ENCODE results near the gene OR5K1. TPM values are rescaled to one million over a fixed set of nuclear protein-coding genes. Genes with fewer than 3 reads are reported as not detected.

The OR5K1 gene
- total RNA-seq, 2 experiments from 2014 or later: not detected

GRCh38 chr3:98504539-98504938 is 41.5 kb downstream of the OR5K1 start:
- Histone ChIP-seq H3K27ac (ENCODE audit: low read depth, low read length, poor library complexity, severe bottlenecking) (no peak overlapping the region), H4K20me1 (ENCODE audit: insufficient read depth, low read length) (no peaks in the 10 kb centered on the region), H3K79me2 (ENCODE audit: insufficient read depth, low read depth, low read length) (no peaks in the 10 kb centered on the region), H2AFZ (ENCODE audit: low read length) (no peak overlapping the region), H3K4me1 (ENCODE audit: insufficient read depth, low read length, poor library complexity, severe bottlenecking) (no peaks in the 10 kb centered on the region), H3K4me2 (ENCODE audit: low read length) (no peak overlapping the region), H3K4me3 (ENCODE audit: low read depth, low read length, poor library complexity, severe bottlenecking) (no peak overlapping the region), H3K9me3 (ENCODE audit: low read length) (no peaks in the 10 kb centered on the region), H3K9me2 (ENCODE audit: insufficient read depth, low read length) (no peaks in the 10 kb centered on the region), H3K36me3 (ENCODE audit: insufficient read depth, low read length) (no peaks in the 10 kb centered on the region)
- DNase-seq (ENCODE audit: low spot score): no peak
- TF ChIP-seq CTCF (conservative IDR thresholded peaks at IDR 0.05; ENCODE audit: low read length) (no peak), EZH2phosphoT487 (IDR thresholded peaks at IDR 0.05; ENCODE audit: borderline replicate concordance, low read depth, low read length) (no peak)
- ChIA-PET CTCF (ENCODE audit: unreplicated experiment) (no interaction called here), POLR2A (interaction anchor here (0.6 to 0.9 kb wide), 3 partner anchors 18 to 66 kb away, joined by 3 read pairs; no protein-coding TSS in a partner anchor)
- no TSS peak for BruUV-seq (replicated peaks)
- intact Hi-C loops (cut with micrococcal nuclease; ENCODE audit: unreplicated experiment): loop anchor here (10.0 kb wide), 1 partner anchor 1160 kb away; no protein-coding TSS in a partner anchor

GRCh38 chr3:98508582-98508981 is 45.6 kb downstream of the OR5K1 start:
- no peaks in the 10 kb centered on the region for H3K4me1 ChIP-seq (ENCODE audit: insufficient read depth, low read length, poor library complexity, severe bottlenecking)
- H3K4me3 ChIP-seq (ENCODE audit: low read depth, low read length, poor library complexity, severe bottlenecking): no peak overlapping the region
- H3K9me2 ChIP-seq (ENCODE audit: insufficient read depth, low read length): no peaks in the 10 kb centered on the region
- BruUV-seq (replicated peaks): no TSS peak
- ChIA-PET POLR2A (interaction anchor here (0.9 to 1.2 kb wide), 3 partner anchors 8 to 88 kb away, joined by 3 read pairs; no protein-coding TSS in a partner anchor), CTCF (ENCODE audit: unreplicated experiment) (no interaction called here)
- H3K9me3 ChIP-seq (ENCODE audit: low read length): no peaks in the 10 kb centered on the region
- peaks cover 17% of the 10 kb centered on the region; the same call in 1 of the 2 replicates for H3K36me3 ChIP-seq (ENCODE audit: insufficient read depth, low read length)
- no peak overlapping the region for H3K4me2 ChIP-seq (ENCODE audit: low read length)
- no peak for DNase-seq (ENCODE audit: low spot score)
- no peak overlapping the region for H2AFZ ChIP-seq (ENCODE audit: low read length)
- H4K20me1 ChIP-seq (ENCODE audit: insufficient read depth, low read length): no peaks in the 10 kb centered on the region
- H3K27ac ChIP-seq (ENCODE audit: low read depth, low read length, poor library complexity, severe bottlenecking): no peak overlapping the region
- no peaks in the 10 kb centered on the region for H3K79me2 ChIP-seq (ENCODE audit: insufficient read depth, low read depth, low read length)
- TF ChIP-seq CTCF (conservative IDR thresholded peaks at IDR 0.05; ENCODE audit: low read length) (no peak), EZH2phosphoT487 (IDR thresholded peaks at IDR 0.05; ENCODE audit: borderline replicate concordance, low read depth, low read length) (no peak)
- intact Hi-C loops (cut with micrococcal nuclease; ENCODE audit: unreplicated experiment): loop anchor here (10.0 kb wide), 1 partner anchor 1156 kb away; no protein-coding TSS in a partner anchor

GRCh38 chr3:98512576-98512975 is 49.6 kb downstream of the OR5K1 start:
- POLR2A ChIA-PET: no interaction called here

More at GRCh38 chr3:98512576-98512975, 49.6 kb downstream of the OR5K1 start:
- Histone ChIP-seq H3K79me2 (ENCODE audit: insufficient read depth, low read depth, low read length) (no peaks in the 10 kb centered on the region), H3K27ac (ENCODE audit: low read depth, low read length, poor library complexity, severe bottlenecking) (no peak overlapping the region), H3K9me3 (ENCODE audit: low read length) (no peaks in the 10 kb centered on the region), H4K20me1 (ENCODE audit: insufficient read depth, low read length) (no peaks in the 10 kb centered on the region), H3K36me3 (ENCODE audit: insufficient read depth, low read length) (peaks cover 55% of the 10 kb centered on the region), H2AFZ (ENCODE audit: low read length) (no peak overlapping the region), H3K4me3 (ENCODE audit: low read depth, low read length, poor library complexity, severe bottlenecking) (no peak overlapping the region), H3K4me1 (ENCODE audit: insufficient read depth, low read length, poor library complexity, severe bottlenecking) (no peaks in the 10 kb centered on the region), H3K4me2 (ENCODE audit: low read length) (no peak overlapping the region), H3K9me2 (ENCODE audit: insufficient read depth, low read length) (no peaks in the 10 kb centered on the region)
- intact Hi-C loops (cut with micrococcal nuclease; ENCODE audit: unreplicated experiment): no loop called here
- TF ChIP-seq CTCF (conservative IDR thresholded peaks at IDR 0.05; ENCODE audit: low read length): no peak
- TF ChIP-seq EZH2phosphoT487 (IDR thresholded peaks at IDR 0.05; ENCODE audit: borderline replicate concordance, low read depth, low read length): no peak
- no peak for DNase-seq (ENCODE audit: low spot score)
- BruUV-seq (replicated peaks): no TSS peak
- CTCF ChIA-PET (ENCODE audit: unreplicated experiment): no interaction called here
